NB4 (cell line): ENCODE measurements around the gene OBSCN.

Source experiments
- CTCF ChIP-seq: IDR thresholded peaks from one replicate; pipeline ENCODE4 v1.5.1; 2012; ENCODE audit warnings: low read depth, low read length
- MYC ChIP-seq: IDR thresholded peaks from 2 replicates; pipeline ENCODE4 v1.6.1; 2011; ENCODE audit warnings: low read depth, low read length
- POLR2A ChIP-seq: IDR thresholded peaks from 2 replicates; pipeline ENCODE4 v1.6.1; 2011; ENCODE audit warnings: mild to moderate bottlenecking; ENCODE audit not compliant: insufficient read length; ENCODE audit errors: extremely low read depth
- TF ChIP-seq, protein P1 (sequence below): IDR thresholded peaks from 2 replicates; pipeline ENCODE4 v1.6.1; 2011; ENCODE audit warnings: low read depth, low read length

DNA sequence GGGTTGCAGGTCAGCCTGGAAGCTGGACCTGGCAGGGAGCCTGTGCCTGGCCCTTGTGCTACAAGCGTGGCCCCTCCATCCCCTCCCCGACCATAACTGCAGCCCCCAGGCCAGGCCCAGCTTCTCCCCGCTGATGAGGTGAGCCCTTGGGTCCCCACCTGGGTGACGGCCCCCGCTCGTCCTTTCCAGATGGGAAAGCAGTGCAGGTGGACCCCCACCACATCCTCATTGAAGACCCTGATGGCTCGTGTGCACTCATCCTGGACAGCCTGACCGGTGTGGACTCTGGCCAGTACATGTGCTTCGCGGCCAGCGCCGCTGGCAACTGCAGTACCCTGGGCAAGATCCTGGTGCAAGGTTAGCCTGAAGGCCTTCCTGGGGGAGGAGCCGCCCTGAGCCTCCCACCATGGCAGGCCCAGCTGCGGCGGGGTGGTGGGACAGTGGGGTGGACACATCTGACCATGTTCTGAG lies 141.9 kb downstream of the OBSCN start:
- no peak for TF ChIP-seq CTCF
- TF ChIP-seq, protein P1, sequence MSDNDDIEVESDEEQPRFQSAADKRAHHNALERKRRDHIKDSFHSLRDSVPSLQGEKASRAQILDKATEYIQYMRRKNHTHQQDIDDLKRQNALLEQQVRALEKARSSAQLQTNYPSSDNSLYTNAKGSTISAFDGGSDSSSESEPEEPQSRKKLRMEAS, result no peak
- no peak for TF ChIP-seq POLR2A
- TF ChIP-seq MYC, result no peak
